Tibial artery (tissue), 4 donors: Measurements from ENCODE around the gene CENPK.

ENCODE experiments used
- DNase-seq, 2 donors: peaks; one replicate each; pipeline ENCODE4 v3.0.0-alpha.2; 2019
- H3K27ac ChIP-seq, 2 donors: fragments of 200-600 bp; sonication (generic) in 1 of 2; 1 replicate in 1 of 2; 2 replicates in 1 of 2; pipeline ENCODE4 v1.5.1; 2018 to 2019; ENCODE audit warnings: mild to moderate bottlenecking in 1 of 2
- H3K27me3 ChIP-seq, 2 donors: fragments of 200-600 bp; sonication (generic) in 1 of 2; one replicate each; pipeline versions ENCODE4 v1.5.1 to v1.6.0; 2016 to 2019
- H3K36me3 ChIP-seq, 3 donors: fragments of 200-600 bp; sonication (generic) in 2 of 3; one replicate each; pipeline ENCODE4 v1.5.1; 2016 to 2019; ENCODE audit warnings: mild to moderate bottlenecking in 2 of 3
- H3K4me1 ChIP-seq, 4 donors: fragments of 200-600 bp; sonication (generic) in 2 of 4; 1 replicate in 3 of 4; 2 replicates in 1 of 4; pipeline ENCODE4 v1.5.1; 2016 to 2019
- H3K4me3 ChIP-seq, 2 donors: fragments of 200-600 bp; sonication (generic) in 1 of 2; 1 replicate in 1 of 2; 2 replicates in 1 of 2; pipeline ENCODE4 v1.5.1; 2018 to 2019; ENCODE audit warnings: mild to moderate bottlenecking in 2 of 2
- H3K9me3 ChIP-seq, 3 donors: fragments of 200-600 bp; sonication (generic) in 1 of 3; one replicate each; pipeline ENCODE4 v1.5.1; 2016 to 2019
- intact Hi-C: fragments of 100-400 bp; cut with DNase I; formaldehyde crosslinking; loops from one replicate; pipeline ENCODE4 v1.15.0; 2023; ENCODE audit warnings: low total_unique reads
- TF ChIP-seq, protein P1 (sequence below), 2 experiments: fragments of 200-600 bp in 1 of 2; fragments of 450-650 bp in 1 of 2; IDR thresholded peaks; one replicate each; pipeline ENCODE4 v1.5.1; 2017 to 2019; ENCODE audit warnings: antibody characterized with exemption in 2 of 2, mild to moderate bottlenecking in 1 of 2, moderate library complexity in 1 of 2

The CENPK gene

DNA sequence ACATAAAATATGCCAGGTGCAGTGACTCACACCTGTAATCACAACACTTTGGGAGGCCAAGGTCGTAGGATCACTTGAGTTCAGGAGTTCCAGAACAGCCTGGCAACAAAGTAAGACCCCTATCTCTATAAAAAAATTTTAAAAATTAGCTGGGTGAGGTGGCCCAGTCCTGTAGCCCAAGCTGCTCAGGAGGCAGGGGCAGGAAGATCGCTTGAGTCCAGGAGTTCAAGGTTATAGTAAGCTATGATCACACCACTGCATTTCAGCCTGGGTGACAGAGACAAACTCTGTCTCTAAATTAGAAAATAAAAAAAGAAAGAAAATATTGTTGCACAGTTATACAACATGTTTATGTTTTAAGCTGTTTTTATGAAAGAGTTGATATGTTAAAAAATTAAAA is 6.8 kb downstream of the CENPK start:
- H3K4me3 ChIP-seq, result no peak overlapping the region
- H3K27me3 ChIP-seq, result no peaks in the 10 kb centered on the region
- no peaks in the 10 kb centered on the region for H3K36me3 ChIP-seq
- H3K27ac ChIP-seq, result no peak overlapping the region
- TF ChIP-seq, protein P1, sequence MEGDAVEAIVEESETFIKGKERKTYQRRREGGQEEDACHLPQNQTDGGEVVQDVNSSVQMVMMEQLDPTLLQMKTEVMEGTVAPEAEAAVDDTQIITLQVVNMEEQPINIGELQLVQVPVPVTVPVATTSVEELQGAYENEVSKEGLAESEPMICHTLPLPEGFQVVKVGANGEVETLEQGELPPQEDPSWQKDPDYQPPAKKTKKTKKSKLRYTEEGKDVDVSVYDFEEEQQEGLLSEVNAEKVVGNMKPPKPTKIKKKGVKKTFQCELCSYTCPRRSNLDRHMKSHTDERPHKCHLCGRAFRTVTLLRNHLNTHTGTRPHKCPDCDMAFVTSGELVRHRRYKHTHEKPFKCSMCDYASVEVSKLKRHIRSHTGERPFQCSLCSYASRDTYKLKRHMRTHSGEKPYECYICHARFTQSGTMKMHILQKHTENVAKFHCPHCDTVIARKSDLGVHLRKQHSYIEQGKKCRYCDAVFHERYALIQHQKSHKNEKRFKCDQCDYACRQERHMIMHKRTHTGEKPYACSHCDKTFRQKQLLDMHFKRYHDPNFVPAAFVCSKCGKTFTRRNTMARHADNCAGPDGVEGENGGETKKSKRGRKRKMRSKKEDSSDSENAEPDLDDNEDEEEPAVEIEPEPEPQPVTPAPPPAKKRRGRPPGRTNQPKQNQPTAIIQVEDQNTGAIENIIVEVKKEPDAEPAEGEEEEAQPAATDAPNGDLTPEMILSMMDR (IDR thresholded peaks at IDR 0.05), result no peak
- no peak for DNase-seq
- intact Hi-C loops, result no loop called here
- H3K4me1 ChIP-seq, result no peaks in the 10 kb centered on the region
- no peaks in the 10 kb centered on the region for H3K9me3 ChIP-seq

- Histone ChIP-seq H3K36me3 (no peaks in the 10 kb centered on the region), H3K27ac (no peak overlapping the region)
Measured at GRCh38 chr5:65555287-65555686, 7.7 kb downstream of the CENPK start.

GRCh38 chr5:65553941-65554340 is 9.0 kb downstream of the CENPK start:
- TF ChIP-seq, protein P1 (IDR thresholded peaks at IDR 0.05), result no peak
- H3K4me3 ChIP-seq, result no peak overlapping the region
- DNase-seq, result no peak
- no peaks in the 10 kb centered on the region for H3K9me3 ChIP-seq
- no peaks in the 10 kb centered on the region for H3K4me1 ChIP-seq
- H3K27me3 ChIP-seq, result no peaks in the 10 kb centered on the region
- intact Hi-C loops, result no loop called here
- no peak overlapping the region for H3K27ac ChIP-seq
- no peaks in the 10 kb centered on the region for H3K36me3 ChIP-seq

More at GRCh38 chr5:65555287-65555686, 7.7 kb downstream of the CENPK start:
- no peak overlapping the region for H3K4me3 ChIP-seq
- TF ChIP-seq, protein P1 (IDR thresholded peaks at IDR 0.05), result no peak
- intact Hi-C loops, result no loop called here
- H3K4me1 ChIP-seq, result no peaks in the 10 kb centered on the region
- DNase-seq, result no peak
- no peaks in the 10 kb centered on the region for H3K27me3 ChIP-seq
- H3K9me3 ChIP-seq, result no peaks in the 10 kb centered on the region

GRCh38 chr5:65548281-65548680 is 14.7 kb downstream of the CENPK start:
- DNase-seq, result no peak
- H3K4me1 ChIP-seq, result no peaks in the 10 kb centered on the region
- intact Hi-C loops, result no loop called here
- TF ChIP-seq, protein P1 (IDR thresholded peaks at IDR 0.05), result no peak
- H3K4me3 ChIP-seq, result no peak overlapping the region
- H3K27ac ChIP-seq, result no peak overlapping the region
- H3K36me3 ChIP-seq, result no peaks in the 10 kb centered on the region
- no peaks in the 10 kb centered on the region for H3K9me3 ChIP-seq
- H3K27me3 ChIP-seq, result no peaks in the 10 kb centered on the region

GRCh38 chr5:65546141-65546540 is 16.8 kb downstream of the CENPK start:
- H3K4me3 ChIP-seq, result no peak overlapping the region
- no peaks in the 10 kb centered on the region for H3K9me3 ChIP-seq
- H3K4me1 ChIP-seq, result no peaks in the 10 kb centered on the region
- DNase-seq, result no peak
- H3K27ac ChIP-seq, result no peak overlapping the region
- TF ChIP-seq, protein P1 (IDR thresholded peaks at IDR 0.05), result no peak
- intact Hi-C loops, result no loop called here
- H3K36me3 ChIP-seq, result no peaks in the 10 kb centered on the region
- H3K27me3 ChIP-seq, result no peaks in the 10 kb centered on the region

DNA sequence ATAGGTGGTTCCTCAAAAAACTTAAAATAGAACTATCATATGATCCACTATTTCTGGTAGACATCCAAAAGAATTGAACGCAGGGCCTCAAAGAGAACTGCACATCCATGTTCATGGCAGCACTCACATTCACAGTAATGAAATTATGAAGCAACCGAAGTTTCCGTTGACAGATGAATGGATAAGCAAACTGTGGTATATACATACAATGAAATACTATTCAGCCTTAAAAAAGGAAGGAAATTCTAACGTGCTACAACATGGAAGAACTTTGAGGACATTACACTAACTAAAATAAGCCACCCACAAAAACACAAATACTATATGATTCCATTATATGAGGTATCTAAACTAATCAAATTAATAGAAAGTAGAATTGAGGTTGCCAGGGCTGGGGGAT is 18.5 kb downstream of the CENPK start:
- no peaks in the 10 kb centered on the region for H3K36me3 ChIP-seq
- intact Hi-C loops, result no loop called here
- H3K27ac ChIP-seq, result no peak overlapping the region
- no peaks in the 10 kb centered on the region for H3K9me3 ChIP-seq
- no peaks in the 10 kb centered on the region for H3K27me3 ChIP-seq
- DNase-seq, result no peak
- H3K4me3 ChIP-seq, result no peak overlapping the region
- H3K4me1 ChIP-seq, result no peaks in the 10 kb centered on the region
- TF ChIP-seq, protein P1 (IDR thresholded peaks at IDR 0.05), result no peak
